HG03432 (cell line): ENCODE data around the gene RPTOR.

Experiments used
- ATAC-seq: cut with Tn5 transposase; IDR thresholded peaks from one replicate; pipeline ENCODE4 v1.9.1; 2021; ENCODE audit warnings: mild to moderate bottlenecking, moderate library complexity; ENCODE audit not compliant: unreplicated experiment

The RPTOR gene

GRCh38 chr17:80856863-80857755 is 312.5 kb downstream of the RPTOR start:
- peak; percentile 21 for ATAC-seq

GRCh38 chr17:80857756-80858171 is 313.1 kb downstream of the RPTOR start:
- no peak for ATAC-seq

- no peak for ATAC-seq
These were observed 313.8 kb downstream of the RPTOR start for GRCh38 chr17:80858301-80859001.

GRCh38 chr17:80859002-80859941 is 314.6 kb downstream of the RPTOR start:
- no peak for ATAC-seq

DNA sequence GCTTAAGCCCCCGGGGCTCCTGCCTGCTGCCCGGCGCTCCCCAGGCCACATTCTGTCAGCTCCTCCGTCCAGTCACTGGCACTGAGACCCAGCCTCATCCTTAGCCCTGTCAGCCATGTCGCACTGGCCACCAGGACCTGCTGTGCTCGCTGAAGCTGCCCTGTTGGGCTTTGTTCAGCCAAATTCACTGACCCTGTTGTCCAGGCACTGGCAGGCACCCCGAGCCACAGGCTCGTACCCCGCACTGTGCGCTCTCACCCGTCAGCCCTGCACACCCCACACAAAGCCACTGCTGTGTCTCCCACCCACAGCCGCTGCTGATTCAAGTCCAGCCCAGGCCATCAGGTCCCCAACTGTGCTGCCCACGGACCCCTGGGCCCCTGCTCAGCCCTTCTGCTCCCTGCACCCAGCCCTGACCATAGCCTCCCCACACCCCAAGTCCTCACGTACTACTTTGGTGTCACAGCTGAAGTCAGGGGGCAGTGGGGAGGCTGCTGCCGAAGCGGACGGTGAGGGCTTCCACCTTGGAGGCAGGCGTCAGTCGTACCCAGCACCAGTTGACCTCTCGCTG is 315.5 kb downstream of the RPTOR start:
- no peak for ATAC-seq

GRCh38 chr17:80860703-80861417 is 316.2 kb downstream of the RPTOR start:
- ATAC-seq = no peak

DNA sequence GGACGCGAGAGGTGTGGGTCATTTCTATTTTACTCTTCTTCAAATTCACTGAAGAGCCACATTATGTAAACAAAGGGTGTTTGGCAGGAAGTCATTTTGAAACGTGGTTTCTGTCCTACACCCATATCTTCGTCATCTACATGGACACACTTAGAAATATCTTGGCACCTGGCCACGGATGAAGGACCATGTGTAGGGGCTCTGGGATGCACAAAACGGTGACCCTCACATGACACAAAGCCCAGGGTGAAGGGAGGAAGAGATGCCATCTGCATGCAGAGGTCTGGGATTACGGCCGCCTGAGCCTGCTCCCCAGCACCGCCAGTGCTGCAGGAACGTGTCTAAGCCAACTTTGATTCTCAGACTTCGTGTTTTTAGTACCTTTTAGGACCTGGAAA is 316.8 kb downstream of the RPTOR start:
- no peak for ATAC-seq

DNA sequence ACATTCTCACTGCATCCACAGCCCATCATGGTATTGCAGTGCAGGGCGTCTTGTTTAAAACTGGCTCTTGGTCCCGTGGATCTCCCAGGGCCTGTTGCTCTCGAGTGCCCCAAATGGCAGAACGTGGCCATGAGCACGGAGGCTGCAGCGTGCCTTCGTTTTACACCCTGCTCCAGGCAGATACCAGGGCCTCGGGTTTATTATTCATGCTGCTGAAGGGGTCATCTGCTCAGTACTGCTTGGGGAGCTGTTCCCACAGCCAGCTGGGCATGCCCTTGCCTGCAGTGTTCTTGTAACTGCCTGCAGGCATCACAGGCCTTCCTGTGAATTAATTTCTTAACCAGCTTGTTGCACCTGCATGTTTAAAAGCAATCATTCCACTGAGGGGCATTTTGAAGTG is 317.3 kb downstream of the RPTOR start:
- ATAC-seq = no peak

- no peak for ATAC-seq
These were observed 317.9 kb downstream of the RPTOR start for GRCh38 chr17:80862481-80862961.

DNA sequence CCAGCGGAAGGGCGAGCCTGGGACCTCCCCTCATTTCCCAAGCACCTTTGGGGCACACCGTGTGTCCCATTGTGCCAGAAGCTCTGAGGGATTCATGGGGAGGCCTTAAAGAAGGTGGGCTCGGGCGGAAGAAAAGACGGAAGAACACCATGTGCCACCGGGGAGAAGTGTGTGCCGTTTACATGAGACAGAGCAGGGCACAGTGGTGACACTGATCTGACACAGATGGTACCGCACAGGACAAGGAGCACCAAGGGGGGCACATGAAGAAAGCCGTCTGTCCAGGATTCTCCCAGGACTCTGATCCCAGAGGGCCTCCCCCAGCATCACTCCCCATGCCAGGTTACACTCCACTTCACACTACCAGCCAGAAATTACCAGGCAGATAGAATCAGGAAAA is 318.3 kb downstream of the RPTOR start:
- no peak for ATAC-seq

GRCh38 chr17:80863626-80864025 is 319.0 kb downstream of the RPTOR start:
- no peak for ATAC-seq

GRCh38 chr17:80864751-80865150 is 320.1 kb downstream of the RPTOR start:
- no peak for ATAC-seq

DNA sequence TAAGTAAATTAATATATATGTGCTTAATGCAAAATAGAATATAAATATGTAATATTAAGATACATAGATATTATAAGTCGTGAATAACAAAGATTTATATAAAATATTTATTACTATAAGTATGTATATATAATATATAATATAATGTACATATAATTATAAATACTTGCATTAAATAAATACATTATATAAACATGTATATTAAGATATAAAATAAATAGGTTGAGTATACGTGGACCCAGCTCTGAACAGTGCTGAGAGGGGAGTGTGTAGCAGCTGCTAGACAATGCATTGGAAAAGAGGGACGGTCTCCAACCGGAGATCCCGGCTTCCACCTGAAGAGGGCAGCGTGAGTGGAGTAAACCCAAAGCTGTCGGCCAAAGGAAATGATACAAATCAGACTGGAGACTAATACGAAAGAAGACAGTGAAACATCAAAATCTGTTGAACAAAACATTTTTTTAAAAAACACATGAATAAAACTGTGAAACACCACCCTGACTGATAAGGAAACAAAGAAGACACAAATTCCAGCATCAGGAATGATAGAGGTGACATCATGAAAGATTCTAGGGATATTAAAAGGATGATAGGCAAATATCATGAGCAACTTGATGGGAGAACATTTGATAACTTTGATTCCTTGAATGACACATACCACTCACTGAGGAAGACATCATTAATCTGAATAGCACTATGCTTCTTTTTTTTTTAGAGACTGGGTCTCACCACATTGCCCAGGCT is 321.6 kb downstream of the RPTOR start:
- ATAC-seq = no peak

GRCh38 chr17:80868022-80868609 is 323.5 kb downstream of the RPTOR start:
- no peak for ATAC-seq

DNA sequence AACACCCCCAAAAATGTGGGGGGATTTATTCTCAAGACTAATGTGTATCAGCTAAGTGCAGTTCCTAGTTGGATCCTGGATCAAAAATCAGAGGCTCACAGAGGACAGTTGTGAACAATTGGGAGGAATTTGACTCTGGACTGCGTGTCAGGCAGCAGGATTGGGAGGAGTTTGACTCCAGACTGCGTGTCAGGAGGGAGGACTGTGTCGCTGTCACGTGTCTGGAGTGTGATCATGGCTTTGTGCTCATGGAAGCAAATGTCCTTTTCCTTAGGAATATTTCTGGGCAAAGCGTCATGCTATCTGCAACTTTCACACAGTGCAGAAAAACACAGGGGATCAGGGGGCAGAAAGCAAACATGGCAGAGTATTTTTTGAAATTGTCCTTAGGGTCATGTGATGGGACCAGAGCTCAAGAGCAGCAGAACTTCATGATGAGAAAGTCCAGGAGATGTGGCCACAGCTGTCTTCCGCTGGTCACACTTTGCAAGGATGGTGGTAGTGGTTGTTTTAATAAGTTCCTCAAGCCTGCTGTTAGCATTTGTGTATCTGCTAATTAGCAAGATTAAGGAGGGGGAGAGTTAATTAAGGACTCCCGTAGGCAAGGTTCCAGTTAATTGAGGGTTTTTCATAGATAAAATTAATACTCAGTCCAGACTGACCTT is 325.0 kb downstream of the RPTOR start:
- ATAC-seq = no peak

DNA sequence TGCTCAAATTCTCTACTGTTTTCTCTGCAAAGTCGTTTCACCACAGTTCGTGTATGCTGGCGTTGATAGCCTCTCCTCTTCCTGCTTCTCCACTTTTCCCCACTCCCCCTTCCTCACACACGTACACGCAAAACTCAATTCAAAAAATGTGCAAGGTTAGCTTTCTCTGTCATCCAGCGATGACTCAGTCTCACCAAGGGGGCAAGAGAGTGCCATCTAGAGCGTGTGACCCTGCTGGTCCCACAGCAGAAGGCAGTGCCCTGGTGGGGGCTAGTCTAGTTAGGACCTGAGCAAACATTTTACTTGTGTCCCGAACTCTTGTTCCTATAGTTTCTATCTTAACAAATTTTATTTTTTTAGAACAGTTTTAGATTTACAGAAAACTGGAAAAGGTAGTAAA is 325.8 kb downstream of the RPTOR start:
- no peak for ATAC-seq

GRCh38 chr17:80871341-80871740 is 326.7 kb downstream of the RPTOR start:
- no peak for ATAC-seq

- no peak for ATAC-seq
These were observed 327.4 kb downstream of the RPTOR start for GRCh38 chr17:80872001-80872500.
